GM23248 (cell line): ENCODE results near the gene RPS4Y1.

Source experiments
- EZH2 ChIP-seq: fragments of 200-600 bp; sonication (generic); IDR thresholded peaks from 2 replicates; pipeline ENCODE4 v1.6.1; 2018; ENCODE audit warnings: antibody characterized with exemption, mild to moderate bottlenecking; ENCODE audit not compliant: insufficient read depth, poor library complexity, severe bottlenecking
- EZH2phosphoT487 ChIP-seq: fragments of 200-600 bp; sonication (generic); IDR thresholded peaks from 2 replicates; pipeline ENCODE4 v1.6.1; 2018; ENCODE audit warnings: antibody characterized with exemption, moderate library complexity, mild to moderate bottlenecking, low read depth; ENCODE audit not compliant: insufficient read depth

DNA sequence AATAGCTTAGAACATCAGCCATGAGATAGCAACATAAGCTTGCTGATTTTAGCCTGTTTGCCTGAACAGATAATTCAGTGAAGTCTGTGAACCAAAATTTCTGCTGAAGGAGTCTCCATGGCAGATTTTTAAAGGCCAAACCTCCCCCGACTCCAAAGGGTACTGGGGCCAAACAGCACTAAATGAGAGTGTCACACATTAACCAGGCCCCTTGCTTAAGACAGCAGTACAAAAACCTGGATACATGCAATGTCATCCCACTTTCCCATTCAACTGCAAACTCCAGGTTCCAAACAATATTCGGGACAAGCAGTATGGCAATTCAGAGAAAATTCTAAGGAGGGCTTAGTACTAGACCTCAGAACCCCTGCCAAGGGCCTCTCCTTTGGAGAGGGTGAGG, 4.3 kb upstream of the RPS4Y1 start:
- no peak for TF ChIP-seq EZH2phosphoT487
- no peak for TF ChIP-seq EZH2
